WTC11 (cell line): Measurements from ENCODE around the gene TKTL1. TPM values are rescaled to one million over a fixed set of nuclear protein-coding genes. Genes with fewer than 3 reads are reported as not detected.
A peak's percentile ranks its signal among the peaks of the same experiment; 100 is the strongest.

Experiments used
- ATAC-seq: fragments of 200-7000 bp; cut with Tn5 transposase; 2 replicates; pipeline ENCODE4 v1.10.0; 2021; ENCODE audit warnings: mild to moderate bottlenecking, moderate library complexity
- CTCF ChIA-PET: fragments of 300-600 bp; sonication (Branson Sonifier 250); formaldehyde crosslinking; loops from one replicate; lab custom pipeline; 2021; ENCODE audit warnings: antibody characterized with exemption; lab: Charles Lee
- POLR2A ChIA-PET: fragments of 350-600 bp; sonication (Branson Sonifier 250); formaldehyde crosslinking; loops from one replicate; lab custom pipeline; 2021; ENCODE audit warnings: antibody characterized with exemption; lab: Charles Lee
- DNase-seq: peaks from one replicate; pipeline ENCODE4 v3.0.0; 2021; ENCODE audit warnings: low spot score
- H3K27ac Mint-ChIP-seq: 2 replicates; pipeline ENCODE4 v1.8.0; 2021; ENCODE audit warnings: mixed read lengths
- H3K27me3 Mint-ChIP-seq: 2 replicates; pipeline ENCODE4 v1.8.0; 2021; ENCODE audit warnings: low read depth, mild to moderate bottlenecking, moderate library complexity, mixed read lengths
- H3K36me3 Mint-ChIP-seq: 2 replicates; pipeline ENCODE4 v1.8.0; 2021; ENCODE audit warnings: mixed read lengths
- H3K4me1 Mint-ChIP-seq: 2 replicates; pipeline ENCODE4 v1.8.0; 2022; ENCODE audit warnings: mixed read lengths
- H3K4me3 Mint-ChIP-seq: 2 replicates; pipeline ENCODE4 v1.8.0; 2021; ENCODE audit warnings: mild to moderate bottlenecking, moderate library complexity, mixed read lengths
- H3K9me3 Mint-ChIP-seq: 2 replicates; pipeline ENCODE4 v1.8.0; 2021; ENCODE audit warnings: mixed read lengths
- AFF4 ChIP-seq: sonication (generic); formaldehyde crosslinking; IDR thresholded peaks from 2 replicates; pipeline ENCODE4 v1.8.1; 2023; ENCODE audit warnings: mild to moderate bottlenecking, missing genetic modification reagents, borderline replicate concordance
- E2F4 ChIP-seq: sonication (generic); formaldehyde crosslinking; IDR thresholded peaks from 2 replicates; pipeline ENCODE4 v1.8.1; 2022; ENCODE audit warnings: low read depth, mild to moderate bottlenecking, moderate library complexity, missing genetic modification reagents, borderline replicate concordance
- EMX1 ChIP-seq: fragments of 250-450 bp; sonication (Bioruptor Pico); IDR thresholded peaks from 2 replicates; pipeline ENCODE4 v1.8.0; 2021; ENCODE audit warnings: mild to moderate bottlenecking
- FOXP4 ChIP-seq: sonication (generic); formaldehyde crosslinking; IDR thresholded peaks from 2 replicates; pipeline ENCODE4 v1.8.0; 2022; ENCODE audit warnings: mild to moderate bottlenecking, missing genetic modification reagents
- GABPB1 ChIP-seq: sonication (generic); formaldehyde crosslinking; IDR thresholded peaks from 2 replicates; pipeline ENCODE4 v1.8.1; 2023; ENCODE audit warnings: mild to moderate bottlenecking, missing genetic modification reagents
- MAX ChIP-seq: sonication (generic); formaldehyde crosslinking; IDR thresholded peaks from 2 replicates; pipeline ENCODE4 v1.8.0; 2022; ENCODE audit warnings: mild to moderate bottlenecking, missing genetic modification reagents
- MYBL2 ChIP-seq: sonication (generic); formaldehyde crosslinking; IDR thresholded peaks from 2 replicates; pipeline ENCODE4 v1.8.1; 2023; ENCODE audit warnings: mild to moderate bottlenecking, moderate library complexity, missing genetic modification reagents
- NFATC4 ChIP-seq: fragments of 250-450 bp; sonication (Bioruptor Pico); IDR thresholded peaks from 2 replicates; pipeline ENCODE4 v1.9.0; 2021; ENCODE audit warnings: mild to moderate bottlenecking
- PREB ChIP-seq: sonication (generic); formaldehyde crosslinking; IDR thresholded peaks from 2 replicates; pipeline ENCODE4 v1.8.1; 2022; ENCODE audit warnings: mild to moderate bottlenecking, missing genetic modification reagents, moderate library complexity, borderline replicate concordance
- RELA ChIP-seq: sonication (generic); formaldehyde crosslinking; IDR thresholded peaks from 2 replicates; pipeline ENCODE4 v1.8.1; 2022; ENCODE audit warnings: missing genetic modification reagents, mild to moderate bottlenecking, borderline replicate concordance
- STAT6 ChIP-seq: sonication (generic); formaldehyde crosslinking; conservative IDR thresholded peaks from 2 replicates; pipeline ENCODE4 v1.8.1; 2023; ENCODE audit warnings: mild to moderate bottlenecking, low read depth, missing genetic modification reagents, moderate library complexity
- USF2 ChIP-seq: sonication (generic); formaldehyde crosslinking; IDR thresholded peaks from 2 replicates; pipeline ENCODE4 v1.8.1; 2023; ENCODE audit warnings: mild to moderate bottlenecking, missing genetic modification reagents, moderate library complexity
- ZNF281 ChIP-seq: sonication (generic); formaldehyde crosslinking; IDR thresholded peaks from 2 replicates; pipeline ENCODE4 v1.8.0; 2023; ENCODE audit warnings: mild to moderate bottlenecking, missing genetic modification reagents
- ZNF396 ChIP-seq: fragments of 250-450 bp; sonication (Bioruptor Pico); IDR thresholded peaks from 2 replicates; pipeline ENCODE4 v1.8.0; 2021; ENCODE audit warnings: mild to moderate bottlenecking, moderate library complexity, borderline replicate concordance
- ZNF416 ChIP-seq: fragments of 250-450 bp; sonication (Bioruptor Pico); IDR thresholded peaks from 2 replicates; pipeline ENCODE4 v1.9.0; 2021; ENCODE audit warnings: mild to moderate bottlenecking, inconsistent platforms
- ZNF425 ChIP-seq: fragments of 250-450 bp; sonication (Bioruptor Pico); conservative IDR thresholded peaks from 2 replicates; pipeline ENCODE4 v1.9.0; 2021; ENCODE audit warnings: mild to moderate bottlenecking
- ZNF671 ChIP-seq: fragments of 250-450 bp; sonication (Bioruptor Pico); IDR thresholded peaks from 2 replicates; pipeline ENCODE4 v1.8.0; 2021; ENCODE audit warnings: mild to moderate bottlenecking
- ZSCAN18 ChIP-seq: fragments of 250-450 bp; sonication (Bioruptor Pico); IDR thresholded peaks from 2 replicates; pipeline ENCODE4 v2.1.2; 2022; ENCODE audit warnings: mild to moderate bottlenecking, moderate library complexity
- total RNA-seq: library from RNA; stranded (reverse); gene quantifications from 3 replicates; pipeline ENCODE4 v1.2.3, GENCODE V29; 2021

Gene TKTL1
- total RNA-seq, 1 experiment from 2014 or later: 0.46 TPM

- Mint-ChIP-seq H3K4me3 (no peak overlapping the region), H3K4me1 (no peaks in the 10 kb centered on the region), H3K36me3 (peaks cover 43% of the 10 kb centered on the region), H3K27ac (peak overlapping the region; percentile 36; the same call in 1 of the 2 replicates), H3K27me3 (no peaks in the 10 kb centered on the region), H3K9me3 (no peaks in the 10 kb centered on the region)
- DNase-seq (no peak), ATAC-seq (no peak)
- POLR2A ChIA-PET: interaction anchor here (1.2 kb wide), 1 partner anchor 9 kb away, joined by 3 read pairs; no protein-coding TSS in a partner anchor
- CTCF ChIA-PET: no interaction called here
- TF ChIP-seq ZNF671 (CRISPR knock-in tag) (no peak), EMX1 (CRISPR knock-in tag) (no peak), E2F4 (CRISPR knock-in tag) (no peak), USF2 (CRISPR knock-in tag) (no peak), STAT6 (CRISPR knock-in tag) (no peak), ZNF416 (CRISPR knock-in tag) (no peak), ZSCAN18 (no peak), MAX (no peak), ZNF425 (CRISPR knock-in tag) (no peak), GABPB1 (CRISPR knock-in tag) (no peak), MYBL2 (CRISPR knock-in tag) (no peak), NFATC4 (CRISPR knock-in tag) (no peak), AFF4 (no peak), FOXP4 (CRISPR knock-in tag) (no peak), PREB (CRISPR knock-in tag) (no peak), ZNF396 (no peak), ZNF281 (CRISPR knock-in tag) (no peak), RELA (CRISPR knock-in tag) (no peak)
These were observed 63.2 kb downstream of the TKTL1 start for GRCh38 chrX:154358829-154359228.
